H9 (cell line): Measurements from ENCODE around the gene SMARCA2. TPM values are rescaled to one million over a fixed set of nuclear protein-coding genes. Genes with fewer than 3 reads are reported as not detected.

Experiments
- DNase-seq: peaks from one replicate; pipeline ENCODE4 v3.0.0-alpha.2; 2017
- H2AFZ ChIP-seq: one replicate; pipeline ENCODE4 v1.6.1; 2013; ENCODE audit warnings: mild to moderate bottlenecking, low read length, control low read depth, moderate library complexity
- H2AK5ac ChIP-seq: 2 replicates; pipeline ENCODE4 v1.6.1; 2013; ENCODE audit warnings: low read length, control low read depth, mixed read lengths; ENCODE audit not compliant: insufficient read length
- H2BK120ac ChIP-seq: one replicate; pipeline ENCODE4 v1.6.1; 2013; ENCODE audit warnings: low read depth, mild to moderate bottlenecking, low read length, control low read depth, inconsistent platforms; ENCODE audit not compliant: poor library complexity, severe bottlenecking
- H2BK12ac ChIP-seq: 2 replicates; pipeline ENCODE4 v1.6.1; 2013; ENCODE audit warnings: low read length, control low read depth, mixed read lengths, low read depth; ENCODE audit not compliant: insufficient read length
- H2BK15ac ChIP-seq: 2 replicates; pipeline ENCODE4 v1.6.1; 2013; ENCODE audit warnings: low read depth, low read length, control low read depth
- H2BK20ac ChIP-seq: one replicate; pipeline ENCODE4 v1.6.1; 2013; ENCODE audit warnings: low read depth, mild to moderate bottlenecking, low read length, control low read depth, inconsistent platforms; ENCODE audit not compliant: poor library complexity, severe bottlenecking
- H2BK5ac ChIP-seq: 2 replicates; pipeline ENCODE4 v1.6.1; 2013; ENCODE audit warnings: low read length, control low read depth, mixed read lengths; ENCODE audit not compliant: insufficient read length
- H3K14ac ChIP-seq: 2 replicates; pipeline ENCODE4 v1.6.1; 2013; ENCODE audit warnings: low read length, control low read depth; ENCODE audit not compliant: insufficient read depth
- H3K18ac ChIP-seq: 2 replicates; pipeline ENCODE4 v1.6.1; 2013; ENCODE audit warnings: low read depth, mild to moderate bottlenecking, mixed read lengths, low read length, control low read depth; ENCODE audit not compliant: insufficient read length
- H3K23ac ChIP-seq: 2 replicates; pipeline ENCODE4 v1.6.1; 2013; ENCODE audit warnings: low read length, control low read depth, mixed read lengths, low read depth; ENCODE audit not compliant: insufficient read length
- H3K23me2 ChIP-seq: 2 replicates; pipeline ENCODE4 v1.6.1; 2013; ENCODE audit warnings: low read depth, mild to moderate bottlenecking, mixed read lengths, low read length, control low read depth; ENCODE audit not compliant: insufficient read length, poor library complexity, severe bottlenecking
- H3K27ac ChIP-seq: 2 replicates; pipeline ENCODE4 v1.5.1; 2013; ENCODE audit warnings: low read length, control low read depth, mixed read lengths, low read depth; ENCODE audit not compliant: insufficient read length
- H3K27me3 ChIP-seq: 2 replicates; pipeline ENCODE4 v1.6.1; 2013; ENCODE audit warnings: low read length, control low read depth, inconsistent platforms; ENCODE audit not compliant: insufficient read depth
- H3K4ac ChIP-seq: 2 replicates; pipeline ENCODE4 v1.6.1; 2013; ENCODE audit warnings: low read depth, mild to moderate bottlenecking, control low read depth, inconsistent platforms, low read length, moderate library complexity
- H3K4me1 ChIP-seq: 2 replicates; pipeline ENCODE4 v1.6.1; 2013; ENCODE audit warnings: low read length, control low read depth, inconsistent platforms; ENCODE audit not compliant: insufficient read depth
- H3K4me2 ChIP-seq: 2 replicates; pipeline ENCODE4 v1.6.1; 2013; ENCODE audit warnings: low read length, control low read depth, mixed read lengths; ENCODE audit not compliant: insufficient read length, insufficient read depth
- H3K56ac ChIP-seq: 2 replicates; pipeline ENCODE4 v1.6.1; 2013; ENCODE audit warnings: low read depth, mild to moderate bottlenecking, mixed read lengths, low read length, control low read depth; ENCODE audit not compliant: insufficient read length
- H3K79me1 ChIP-seq: 2 replicates; pipeline ENCODE4 v1.6.1; 2013; ENCODE audit warnings: low read depth, mild to moderate bottlenecking, moderate library complexity, low read length, control low read depth, inconsistent platforms; ENCODE audit not compliant: insufficient read depth, poor library complexity, severe bottlenecking
- H3K79me2 ChIP-seq: 2 replicates; pipeline ENCODE4 v1.6.1; 2013; ENCODE audit warnings: low read length, control low read depth, inconsistent platforms; ENCODE audit not compliant: insufficient read depth
- H3K9ac ChIP-seq: 2 replicates; pipeline ENCODE4 v1.6.1; 2013; ENCODE audit warnings: low read length, control low read depth, mixed read lengths; ENCODE audit not compliant: insufficient read length; ENCODE audit errors: extremely low read depth
- H3K9me3 ChIP-seq: one replicate; pipeline ENCODE4 v1.6.1; 2013; ENCODE audit warnings: low read depth, low read length, inconsistent platforms; ENCODE audit not compliant: control insufficient read depth
- H3T11ph ChIP-seq: one replicate; pipeline ENCODE4 v1.6.1; 2013; ENCODE audit warnings: mild to moderate bottlenecking, low read length, control low read depth, inconsistent platforms
- H4K20me1 ChIP-seq: one replicate; pipeline ENCODE4 v1.6.1; 2013; ENCODE audit not compliant: control insufficient read depth, insufficient read length, insufficient read depth
- H4K5ac ChIP-seq: 2 replicates; pipeline ENCODE4 v1.6.1; 2013; ENCODE audit warnings: low read depth, mild to moderate bottlenecking, mixed read lengths, low read length, control low read depth; ENCODE audit not compliant: insufficient read length
- H4K8ac ChIP-seq: replicated peaks from 2 replicates; pipeline ENCODE4 v1.6.1; 2013; ENCODE audit warnings: low read length, control low read depth, mixed read lengths, low read depth; ENCODE audit not compliant: insufficient read length
- H4K91ac ChIP-seq: 2 replicates; pipeline ENCODE4 v1.6.1; 2013; ENCODE audit warnings: low read depth, mild to moderate bottlenecking, moderate library complexity, mixed read lengths, low read length, control low read depth; ENCODE audit not compliant: insufficient read length
- H3K27ac Mint-ChIP-seq, 3 experiments: 2 replicates in 2 of 3; 3 replicates in 1 of 3; pipeline ENCODE4 v1.8.0; 2020 to 2021; ENCODE audit warnings: mixed read lengths in 3 of 3, mild to moderate bottlenecking in 1 of 3, moderate library complexity in 1 of 3
- H3K27me3 Mint-ChIP-seq: 2 replicates; pipeline ENCODE4 v1.8.0; 2021; ENCODE audit warnings: low read depth, mild to moderate bottlenecking, moderate library complexity, mixed read lengths
- H3K36me3 Mint-ChIP-seq, 3 experiments: 2 replicates in 2 of 3; 3 replicates in 1 of 3; pipeline ENCODE4 v1.8.0; 2020 to 2021; ENCODE audit warnings: low read depth in 3 of 3, mixed read lengths in 3 of 3; ENCODE audit not compliant: insufficient read depth in 1 of 3
- H3K4me1 Mint-ChIP-seq, 2 experiments: 2 replicates each; pipeline ENCODE4 v1.8.0; 2020; ENCODE audit warnings: mixed read lengths in 2 of 2
- H3K4me3 Mint-ChIP-seq, 2 experiments: 2 replicates in 1 of 2; 3 replicates in 1 of 2; pipeline ENCODE4 v1.8.0; 2020 to 2021; ENCODE audit warnings: mild to moderate bottlenecking in 2 of 2, mixed read lengths in 2 of 2, moderate library complexity in 1 of 2
- H3K9me3 Mint-ChIP-seq, 2 experiments: 2 replicates in 1 of 2; 3 replicates in 1 of 2; pipeline ENCODE4 v1.8.0; 2020; ENCODE audit warnings: mild to moderate bottlenecking in 2 of 2, mixed read lengths in 2 of 2, moderate library complexity in 1 of 2
- CTCF ChIP-seq: fragments of 200-600 bp; sonication (generic); conservative IDR thresholded peaks from 3 replicates; pipeline ENCODE4 v1.8.0; 2021; ENCODE audit warnings: antibody characterized with exemption, mild to moderate bottlenecking
- WGBS: extraction: QIAGEN DNeasy Blood & Tissue Kit; methylation state at CpG from one replicate; pipeline ENCODE4 v1.1.7; 2013; ENCODE audit warnings: missing lambda C conversion rate, low lambda C conversion rate, mixed read lengths; ENCODE audit not compliant: insufficient read length; ENCODE audit errors: extremely low coverage; 5-methylcytosine and 5-hydroxymethylcytosine counted together
- total RNA-seq: library from RNA; stranded (reverse); gene quantifications from 2 replicates; pipeline ENCODE4 v1.2.1, GENCODE V29; 2021

SMARCA2 gene
- total RNA-seq, 1 experiment from 2014 or later, result 15.3 TPM

DNA sequence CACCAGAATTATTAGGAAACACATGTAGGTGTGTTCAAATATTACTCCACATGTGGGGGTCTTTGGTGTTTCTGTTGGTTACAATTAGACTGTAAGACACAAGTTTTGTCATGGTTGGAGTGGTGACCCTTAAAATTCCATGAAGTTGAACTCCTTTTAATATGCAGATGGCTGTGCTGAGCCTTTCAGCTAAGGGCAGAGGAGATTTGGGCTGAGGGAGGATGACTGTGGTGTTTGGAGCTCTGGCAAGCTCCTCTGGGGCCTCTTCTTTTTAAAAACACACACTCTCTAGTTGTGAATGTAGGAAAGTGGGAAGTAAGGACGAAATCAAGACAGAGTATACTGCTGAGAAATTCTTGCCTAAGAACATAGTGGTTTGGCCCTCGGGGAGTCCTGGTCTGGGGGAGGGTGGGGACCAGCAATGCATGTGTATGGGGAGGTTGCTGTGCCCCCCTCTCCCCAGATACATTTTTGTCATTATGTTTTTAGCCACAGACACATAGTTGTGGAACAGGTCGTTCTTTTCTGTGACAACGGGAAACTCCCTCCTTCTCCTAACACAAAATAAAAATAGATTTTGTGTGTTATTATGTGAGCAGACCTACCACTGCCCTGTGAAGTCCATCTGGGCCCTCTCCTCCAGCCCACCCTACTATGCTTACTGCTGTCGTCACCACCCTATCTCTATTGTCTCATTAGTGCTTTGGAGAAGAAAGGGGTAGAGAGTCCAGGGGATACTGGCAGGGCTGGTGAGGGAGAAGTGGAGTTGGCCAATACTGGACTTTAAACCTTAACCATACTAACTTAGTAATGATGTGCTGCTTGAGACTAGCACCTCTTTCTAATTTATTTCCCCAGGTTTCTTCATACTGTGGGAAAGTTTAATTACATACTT lies 10.0 kb downstream of the SMARCA2 start:
- Histone ChIP-seq H3K56ac (no peak overlapping the region), H4K5ac (no peak overlapping the region), H3K27me3 (no peaks in the 10 kb centered on the region), H3K27ac (no peak overlapping the region), H3K23ac (no peak overlapping the region), H4K8ac (no peak overlapping the region), H3K9me3 (no peaks in the 10 kb centered on the region), H3K79me1 (no peaks in the 10 kb centered on the region), H2BK20ac (no peak overlapping the region), H3K4me2 (no peak overlapping the region), H2AK5ac (no peak overlapping the region), H3K14ac (no peak overlapping the region), H3K23me2 (no peaks in the 10 kb centered on the region), H3K9ac (no peak overlapping the region), H2BK5ac (no peak overlapping the region), H3K4ac (no peak overlapping the region), H3K4me1 (peaks cover 7% of the 10 kb centered on the region; the same call in 1 of the 2 replicates), H2BK120ac (no peak overlapping the region), H2BK15ac (no peak overlapping the region), H2AFZ (no peak overlapping the region), H3K18ac (no peak overlapping the region), H2BK12ac (no peak overlapping the region), H3T11ph (no peak overlapping the region), H4K91ac (no peak overlapping the region), H3K79me2 (no peaks in the 10 kb centered on the region), H4K20me1 (no peaks in the 10 kb centered on the region)
- H3K4me3 Mint-ChIP-seq, result no peak overlapping the region
- H3K36me3 Mint-ChIP-seq, result no peaks in the 10 kb centered on the region
- WGBS, result no CpG with 5 or more reads among the region's 5 CpGs
- peaks cover 49% of the 10 kb centered on the region for H3K27me3 Mint-ChIP-seq
- DNase-seq, result no peak
- H3K27ac Mint-ChIP-seq, result peak overlapping the region in 1 of 3 experiments; percentile 36; a peak in 1 of 7 replicates
- H3K9me3 Mint-ChIP-seq, result no peaks in the 10 kb centered on the region; a peak in 1 of 5 replicates
- no peak for TF ChIP-seq CTCF
- peaks cover 36 to 39% of the 10 kb centered on the region in 2 experiments for H3K4me1 Mint-ChIP-seq
